RWPE1 (cell line): ENCODE data around the gene C1orf198.
"Not testable (repeated sequence)": the region's sequence is repeated elsewhere in the genome, so short reads cannot be mapped to it uniquely, and the experiment has no call there.

Source experiments
- CTCF ChIA-PET: fragments of 350-600 bp; sonication (Branson Sonifier 250); formaldehyde crosslinking; extraction: SDS; loops from one replicate; lab custom pipeline; 2021; lab: Yijun Ruan, JAX
- POLR2A ChIA-PET: fragments of 400-600 bp; formaldehyde crosslinking; extraction: SDS; loops from one replicate; lab custom pipeline; 2020; ENCODE audit warnings: antibody characterized with exemption; ENCODE audit not compliant: low non-redundant PET; lab: Yijun Ruan, JAX
- DNase-seq: peaks from one replicate; pipeline ENCODE4 v3.0.0; 2012; ENCODE audit warnings: low spot score
- H3K27ac ChIP-seq: fragments of 450-650 bp; 2 replicates; pipeline ENCODE4 v1.5.1; 2017
- CTCF ChIP-seq: fragments of 450-650 bp; conservative IDR thresholded peaks from 2 replicates; pipeline ENCODE4 v1.5.1; 2017; ENCODE audit warnings: low read depth, mild to moderate bottlenecking

C1orf198 gene

GRCh38 chr1:230848235-230848634, 20.1 kb downstream of the C1orf198 start:
- ChIA-PET CTCF (interaction anchor here (0.5 kb wide), 1 partner anchor 109 kb away, joined by 3 read pairs; no protein-coding TSS in a partner anchor), POLR2A (no interaction called here)
- no peak for DNase-seq

GRCh38 chr1:230845184-230845583, 23.1 kb downstream of the C1orf198 start:
- H3K27ac ChIP-seq, DNase-seq, POLR2A ChIA-PET: not testable (repeated sequence)
- CTCF ChIA-PET = interaction anchor here (0.7 kb wide), 1 partner anchor 9 kb away, joined by 5 read pairs; no protein-coding TSS in a partner anchor

More at GRCh38 chr1:230848235-230848634, 20.1 kb downstream of the C1orf198 start:
- H3K27ac ChIP-seq = no peak overlapping the region
- no peak for TF ChIP-seq CTCF

GRCh38 chr1:230844561-230844960, 23.8 kb downstream of the C1orf198 start:
- POLR2A ChIA-PET = no interaction called here
- CTCF ChIA-PET = no interaction called here
- TF ChIP-seq CTCF = no peak

GRCh38 chr1:230843503-230844309, 24.6 kb downstream of the C1orf198 start:
- TF ChIP-seq CTCF = no peak
- ChIA-PET CTCF (no interaction called here), POLR2A (no interaction called here)
- no peak for DNase-seq
- H3K27ac ChIP-seq = no peak overlapping the region

More at GRCh38 chr1:230844561-230844960, 23.8 kb downstream of the C1orf198 start:
- no peak overlapping the region for H3K27ac ChIP-seq
- DNase-seq = no peak

GRCh38 chr1:230842801-230843200, 25.5 kb downstream of the C1orf198 start:
- POLR2A ChIA-PET = no interaction called here
- no peak overlapping the region for H3K27ac ChIP-seq
- CTCF ChIA-PET = no interaction called here
- TF ChIP-seq CTCF = no peak
- DNase-seq = no peak

GRCh38 chr1:230839173-230839572, 29.1 kb downstream of the C1orf198 start:
- no peak for TF ChIP-seq CTCF
- no peak overlapping the region for H3K27ac ChIP-seq
- DNase-seq = no peak
- CTCF ChIA-PET = no interaction called here
- POLR2A ChIA-PET = no interaction called here

GRCh38 chr1:230836793-230837192, 31.5 kb downstream of the C1orf198 start:
- TF ChIP-seq CTCF = no peak
- CTCF ChIA-PET = interaction anchor here (0.6 kb wide), 2 partner anchors 8 to 29 kb away, joined by 3 to 5 read pairs; no protein-coding TSS in a partner anchor
- POLR2A ChIA-PET = no interaction called here
- no peak overlapping the region for H3K27ac ChIP-seq
- DNase-seq = no peak
